Natural killer cell (primary cell): ENCODE results near the gene TSC22D3. TPM values are rescaled to one million over a fixed set of nuclear protein-coding genes. Genes with fewer than 3 reads are reported as not detected.

Source experiments
- ATAC-seq, 3 donors: fragments of 150-1000 bp in 2 of 3; fragments of 200-7000 bp in 1 of 3; cut with Tn5 transposase; 1 replicate in 1 of 3; 2 replicates in 2 of 3; pipeline ENCODE4 v1.10.0; 2021; ENCODE audit warnings: mild to moderate bottlenecking in 2 of 3, moderate library complexity in 2 of 3
- DNase-seq, 2 donors: peaks; one replicate each; pipeline versions ENCODE4 v3.0.0 to v3.0.0-alpha.2; 2013 to 2021; ENCODE audit warnings: mixed read lengths in 1 of 2
- H3K27ac ChIP-seq: one replicate; pipeline ENCODE4 v1.5.1; 2013; ENCODE audit warnings: mild to moderate bottlenecking, low read length
- H3K27me3 ChIP-seq: one replicate; pipeline ENCODE4 v1.6.1; 2013; ENCODE audit warnings: low read length; ENCODE audit not compliant: control insufficient read depth, insufficient read depth
- H3K36me3 ChIP-seq: one replicate; pipeline ENCODE4 v1.6.1; 2013; ENCODE audit warnings: low read length; ENCODE audit not compliant: control insufficient read depth, insufficient read depth
- H3K4me1 ChIP-seq: one replicate; pipeline ENCODE4 v1.6.1; 2013; ENCODE audit warnings: low read length; ENCODE audit not compliant: control insufficient read depth, insufficient read depth
- H3K4me3 ChIP-seq: one replicate; pipeline ENCODE4 v1.5.1; 2013; ENCODE audit warnings: low read length
- H3K9me3 ChIP-seq: one replicate; pipeline ENCODE4 v1.6.1; 2013; ENCODE audit warnings: low read length; ENCODE audit not compliant: control insufficient read depth, insufficient read depth
- H3K27ac Mint-ChIP-seq, 2 donors: one replicate each; pipeline ENCODE4 v1.8.0; 2022; ENCODE audit warnings: mild to moderate bottlenecking in 2 of 2, mixed read lengths in 2 of 2, moderate library complexity in 1 of 2
- H3K27me3 Mint-ChIP-seq, 2 donors: one replicate each; pipeline ENCODE4 v1.8.0; 2022; ENCODE audit warnings: low read depth in 2 of 2, mixed read lengths in 2 of 2
- H3K36me3 Mint-ChIP-seq: one replicate; pipeline ENCODE4 v1.8.0; 2022; ENCODE audit warnings: mixed read lengths
- H3K4me1 Mint-ChIP-seq, 2 donors: one replicate each; pipeline ENCODE4 v1.8.0; 2022; ENCODE audit warnings: mixed read lengths in 2 of 2
- H3K4me3 Mint-ChIP-seq: one replicate; pipeline ENCODE4 v1.8.0; 2022; ENCODE audit warnings: mild to moderate bottlenecking, moderate library complexity, mixed read lengths
- H3K9me3 Mint-ChIP-seq, 2 donors: one replicate each; pipeline ENCODE4 v1.8.0; 2022; ENCODE audit warnings: mixed read lengths in 2 of 2
- CTCF ChIP-seq: fragments of 200-600 bp; IDR thresholded peaks from one replicate; pipeline ENCODE4 v1.8.0; 2022; ENCODE audit warnings: antibody characterized with exemption
- WGBS: methylation state at CpG from one replicate; pipeline ENCODE4 v1.1.7; 2013; ENCODE audit warnings: missing lambda C conversion rate; ENCODE audit not compliant: insufficient coverage; 5-methylcytosine and 5-hydroxymethylcytosine counted together
- intact Hi-C: fragments of 100-400 bp; cut with micrococcal nuclease; formaldehyde crosslinking; loops from one replicate; pipeline ENCODE4 v1.14.2; 2022
- total RNA-seq, 4 donors: library from RNA; stranded (reverse); fragments of 120-200 nt in 1 of 4; gene quantifications; one replicate each; pipeline versions ENCODE4 v1.2.3 to v1.2.4, GENCODE V29; 2013 to 2022

The TSC22D3 gene
- total RNA-seq, 3 donors from 2014 or later (not counting 1 experiment from before 2014, with no cell fraction given), result 895 to 1,800 (median 1,053) TPM

- H3K27ac Mint-ChIP-seq, result no peak overlapping the region
- intact Hi-C loops, result no loop called here
- DNase-seq, result peak in 1 of 2 donors; percentile 19
- no peaks in the 10 kb centered on the region for H3K36me3 Mint-ChIP-seq
- H3K9me3 Mint-ChIP-seq, result no peaks in the 10 kb centered on the region
- Histone ChIP-seq H3K36me3 (no peaks in the 10 kb centered on the region), H3K27me3 (no peaks in the 10 kb centered on the region), H3K9me3 (no peaks in the 10 kb centered on the region), H3K4me3 (no peak overlapping the region), H3K27ac (no peak overlapping the region), H3K4me1 (peaks cover 37% of the 10 kb centered on the region)
- ATAC-seq, result peak in 2 of 3 donors; percentile 45 to 49
- H3K27me3 Mint-ChIP-seq, result peaks cover 8 to 27% of the 10 kb centered on the region in 2 donors
- H3K4me3 Mint-ChIP-seq, result no peak overlapping the region
- no peak for TF ChIP-seq CTCF
- H3K4me1 Mint-ChIP-seq, result peaks cover 36 to 37% of the 10 kb centered on the region in 2 donors
- 24% methylated on average over 4 of the region's 5 CpGs for WGBS
Measured at GRCh38 chrX:107684956-107685385, 90.6 kb downstream of the TSC22D3 start.

GRCh38 chrX:107683931-107684330 is 91.7 kb downstream of the TSC22D3 start:
- ATAC-seq (no peak), DNase-seq (no peak)
- Histone ChIP-seq H3K4me1 (peaks cover 46% of the 10 kb centered on the region), H3K4me3 (no peak overlapping the region), H3K27ac (no peak overlapping the region), H3K27me3 (no peaks in the 10 kb centered on the region), H3K36me3 (no peaks in the 10 kb centered on the region), H3K9me3 (no peaks in the 10 kb centered on the region)
- Mint-ChIP-seq H3K4me3 (no peak overlapping the region), H3K4me1 (peaks cover 42 to 43% of the 10 kb centered on the region in 2 donors), H3K27ac (no peak overlapping the region), H3K9me3 (no peaks in the 10 kb centered on the region), H3K36me3 (no peaks in the 10 kb centered on the region), H3K27me3 (peaks cover 8 to 30% of the 10 kb centered on the region in 2 donors)
- TF ChIP-seq CTCF, result no peak
- WGBS, result 84% methylated on average over 3 of the region's 3 CpGs
- intact Hi-C loops, result no loop called here

DNA sequence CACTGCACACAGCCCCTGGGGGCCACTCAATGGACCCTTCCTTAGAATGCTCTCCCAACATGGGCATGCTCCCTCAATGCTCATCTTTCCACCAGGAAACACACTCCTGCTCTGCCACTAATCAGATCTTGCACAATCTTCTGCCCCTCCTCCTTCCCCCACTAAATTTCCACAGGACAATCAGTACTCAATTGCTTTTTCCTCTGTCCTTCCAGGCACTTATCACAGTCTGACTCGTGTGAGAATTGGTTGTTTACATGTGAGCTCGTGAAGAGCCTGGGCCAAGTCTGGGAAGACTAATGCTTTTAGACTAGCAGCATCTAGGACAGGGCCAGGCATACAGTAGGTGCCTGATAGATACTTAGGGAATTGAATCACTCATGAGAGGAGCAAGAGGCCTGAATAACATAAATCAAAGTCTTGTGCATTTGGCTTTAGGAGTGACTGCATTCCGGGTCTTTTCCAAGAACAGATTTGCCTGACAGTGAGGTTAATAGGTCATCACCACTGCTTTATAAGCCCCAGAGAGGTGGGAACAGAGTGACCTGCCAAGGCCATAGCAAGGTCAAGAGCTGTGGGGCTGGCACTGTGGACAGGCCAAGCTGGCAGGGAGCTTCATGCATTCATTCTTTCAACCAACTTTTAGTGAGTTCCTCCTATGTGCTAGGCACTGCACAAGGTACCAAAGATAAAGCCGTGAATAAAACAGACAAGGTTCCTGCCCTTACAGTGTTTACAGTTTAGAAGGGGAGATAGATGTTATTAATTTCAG is 92.3 kb downstream of the TSC22D3 start:
- H3K27me3 ChIP-seq, result no peaks in the 10 kb centered on the region
- DNase-seq (no peak), ATAC-seq (no peak)
- no peak overlapping the region for H3K27ac ChIP-seq
- H3K36me3 ChIP-seq, result no peaks in the 10 kb centered on the region
- H3K27ac Mint-ChIP-seq, result peak overlapping the region in 1 of 2 donors; percentile 38
- H3K9me3 ChIP-seq, result no peaks in the 10 kb centered on the region
- H3K4me1 ChIP-seq, result peaks cover 51% of the 10 kb centered on the region
- intact Hi-C loops, result no loop called here
- no peaks in the 10 kb centered on the region for H3K36me3 Mint-ChIP-seq
- no peak overlapping the region for H3K4me3 ChIP-seq
- TF ChIP-seq CTCF, result no peak
- H3K4me3 Mint-ChIP-seq, result no peak overlapping the region
- peaks cover 8 to 33% of the 10 kb centered on the region in 2 donors for H3K27me3 Mint-ChIP-seq
- 89% methylated on average over 3 of the region's 4 CpGs for WGBS
- peaks cover 42 to 46% of the 10 kb centered on the region in 2 donors for H3K4me1 Mint-ChIP-seq
- H3K9me3 Mint-ChIP-seq, result no peaks in the 10 kb centered on the region
